Heart left ventricle (tissue), 13 donors: Measurements from ENCODE around the gene SH3RF3.

Experiments used
- POLR2A ChIP-seq, 2 donors: fragments of 450-650 bp; IDR thresholded peaks; one replicate each; pipeline ENCODE4 v1.6.1; 2017; ENCODE audit warnings: antibody characterized with exemption in 2 of 2, mild to moderate bottlenecking in 2 of 2, moderate library complexity in 2 of 2
- TF ChIP-seq, protein P1 (sequence below), 12 donors: fragments of 200-600 bp; sonication (generic) in 4 of 12; IDR thresholded peaks; one replicate each; pipeline versions ENCODE4 v1.5.0 to v1.8.0; 2018 to 2022; ENCODE audit warnings: antibody characterized with exemption in 12 of 12, mild to moderate bottlenecking in 5 of 12
- donor health status: ischemic (EF 13 %, LVEDD 7.1; RV severe dilation, severe dysfunction).
- donor health status: DM: no; HTN: yes; CAD: no.
- donor health status: DM: no; HTN: no; CAD: no.
- donor health status: ischemic (EF 25% LVEDD 6.9; RV normal size, moderate dysfunction).
- donor health status: ischemic (EF 25% LVEDD 5.7; RV mildly dilated, moderate dysfunction).
- donor health status: ischemic (EF 35%, LVEDD 5.7; RV mildly dilated, moderate dysfunction).
- donor health status: nonischemic (EF 11% LVEDD 7.7; RV severe dilation, severe dysfunction).
- donor health status: DM: yes; HTN: yes; CAD: no.
- donor health status: PGD.
- donor health status: ischemic (EF 29% LVEDD 5.4; RV normal size, mild dysfunction).
- donor health status: nonischemic (EF 23%, LVEDD 6.1; RV moderate dilation, normal function).

DNA sequence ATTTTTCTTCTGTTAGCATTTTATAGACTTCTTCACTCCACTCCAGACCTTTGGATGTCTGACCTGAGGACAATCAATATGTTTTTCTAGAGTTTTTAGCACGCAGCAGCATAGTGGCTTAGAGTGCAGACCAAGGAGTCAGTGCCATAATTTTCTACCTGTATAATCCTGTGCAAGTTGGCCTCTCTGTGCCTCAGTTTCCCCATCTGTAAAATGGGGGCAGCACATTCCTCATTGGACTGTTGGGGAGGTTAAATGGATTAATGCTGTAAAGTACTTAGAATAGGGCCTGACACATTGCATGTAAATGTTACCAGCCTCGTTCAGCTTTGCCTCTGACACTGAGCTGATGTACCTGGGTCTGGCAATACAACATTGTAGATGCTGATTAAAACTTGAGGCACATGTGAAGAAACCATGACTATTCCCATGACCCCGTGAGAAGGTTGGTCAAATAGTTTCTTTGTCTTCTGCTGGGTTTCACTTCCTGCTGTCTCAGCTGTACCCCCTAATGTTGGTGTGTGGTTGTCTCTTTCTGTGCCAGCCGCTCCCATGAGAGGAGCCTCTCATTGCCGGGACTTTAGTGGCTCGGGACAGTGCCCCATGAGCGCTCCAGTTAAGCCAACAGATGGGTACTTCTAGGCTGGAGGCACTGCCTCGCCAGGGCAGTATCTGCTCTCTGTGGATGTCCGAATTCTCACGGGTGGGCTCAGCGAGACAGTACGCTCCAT, 125.3 kb downstream of the SH3RF3 start:
- TF ChIP-seq, protein P1, sequence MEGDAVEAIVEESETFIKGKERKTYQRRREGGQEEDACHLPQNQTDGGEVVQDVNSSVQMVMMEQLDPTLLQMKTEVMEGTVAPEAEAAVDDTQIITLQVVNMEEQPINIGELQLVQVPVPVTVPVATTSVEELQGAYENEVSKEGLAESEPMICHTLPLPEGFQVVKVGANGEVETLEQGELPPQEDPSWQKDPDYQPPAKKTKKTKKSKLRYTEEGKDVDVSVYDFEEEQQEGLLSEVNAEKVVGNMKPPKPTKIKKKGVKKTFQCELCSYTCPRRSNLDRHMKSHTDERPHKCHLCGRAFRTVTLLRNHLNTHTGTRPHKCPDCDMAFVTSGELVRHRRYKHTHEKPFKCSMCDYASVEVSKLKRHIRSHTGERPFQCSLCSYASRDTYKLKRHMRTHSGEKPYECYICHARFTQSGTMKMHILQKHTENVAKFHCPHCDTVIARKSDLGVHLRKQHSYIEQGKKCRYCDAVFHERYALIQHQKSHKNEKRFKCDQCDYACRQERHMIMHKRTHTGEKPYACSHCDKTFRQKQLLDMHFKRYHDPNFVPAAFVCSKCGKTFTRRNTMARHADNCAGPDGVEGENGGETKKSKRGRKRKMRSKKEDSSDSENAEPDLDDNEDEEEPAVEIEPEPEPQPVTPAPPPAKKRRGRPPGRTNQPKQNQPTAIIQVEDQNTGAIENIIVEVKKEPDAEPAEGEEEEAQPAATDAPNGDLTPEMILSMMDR (IDR thresholded peaks at IDR 0.05) = no peak
- TF ChIP-seq POLR2A (IDR thresholded peaks at IDR 0.05) = no peak
